NCI-H2227 (cell line): ENCODE results near the gene STK17B.
A peak's percentile ranks its signal among the peaks of the same experiment; 100 is the strongest.
"Not testable (repeated sequence)": the region's sequence is repeated elsewhere in the genome, so short reads cannot be mapped to it uniquely, and the experiment has no call there.

Experiments used
- DNase-seq: peaks from one replicate; lab custom pipeline; 2025; ENCODE audit not compliant: unreplicated experiment; lab: John Stamatoyannopoulos, UW

STK17B gene

GRCh38 chr2:196113061-196113974, 58.1 kb downstream of the STK17B start:
- no peak for DNase-seq

GRCh38 chr2:196112418-196113034, 58.9 kb downstream of the STK17B start:
- no peak for DNase-seq

GRCh38 chr2:196108604-196109003, 62.8 kb downstream of the STK17B start:
- no peak for DNase-seq

- DNase-seq, result no peak
These were observed 65.4 kb downstream of the STK17B start for GRCh38 chr2:196105951-196106350.

- DNase-seq, result no peak
These were observed 67.3 kb downstream of the STK17B start for GRCh38 chr2:196104066-196104465.

GRCh38 chr2:196103626-196104025, 67.8 kb downstream of the STK17B start:
- DNase-seq, result no peak

GRCh38 chr2:196101325-196101991, 69.9 kb downstream of the STK17B start:
- DNase-seq, result peak; percentile 20

- no peak for DNase-seq
These were observed 71.5 kb downstream of the STK17B start for GRCh38 chr2:196099916-196100315.

- no peak for DNase-seq
These were observed 73.3 kb downstream of the STK17B start for GRCh38 chr2:196097864-196098660.

GRCh38 chr2:196096982-196097745, 74.2 kb downstream of the STK17B start:
- no peak for DNase-seq

- no peak for DNase-seq
These were observed 75.1 kb downstream of the STK17B start for GRCh38 chr2:196096264-196096663.

GRCh38 chr2:196089448-196089847, 81.9 kb downstream of the STK17B start:
- not testable (repeated sequence) for DNase-seq

- DNase-seq, result peak; percentile 84
These were observed 83.2 kb downstream of the STK17B start for GRCh38 chr2:196088203-196088602.

GRCh38 chr2:196086517-196087368, 84.6 kb downstream of the STK17B start:
- DNase-seq, result no peak

- DNase-seq, result no peak
These were observed 87.8 kb downstream of the STK17B start for GRCh38 chr2:196083601-196084000.
